Measurements from ENCODE around the gene PRKCB. TPM values are rescaled to one million over a fixed set of nuclear protein-coding genes. Genes with fewer than 3 reads are reported as not detected.

The PRKCB gene
- total and polyA plus RNA-seq, 3 donors from 2014 or later, result 25.5 to 49.7 (median 26.6) TPM

DNA sequence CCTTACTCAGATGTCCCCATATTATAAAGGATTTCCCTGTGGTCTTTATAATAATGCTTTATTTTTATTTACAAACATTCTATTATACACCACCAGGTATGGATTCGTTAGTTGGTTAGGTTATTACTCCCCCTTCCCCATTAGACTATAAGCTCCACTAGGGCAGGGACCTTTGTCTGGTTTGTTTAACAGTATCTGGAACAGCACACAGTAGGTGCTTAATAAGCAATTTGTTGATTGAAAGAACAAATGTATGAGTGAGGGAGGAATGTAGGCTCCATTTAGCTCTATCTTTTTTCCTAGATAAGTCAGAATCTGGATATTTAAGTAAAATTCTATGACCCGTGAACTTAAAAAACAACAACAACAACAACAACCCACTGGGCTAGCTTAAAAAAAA lies 2.3 kb upstream of the PRKCB start:
- no peak for DNase-seq
- Histone ChIP-seq H3K4me3 (no peak overlapping the region), H3K27me3 (no peaks in the 10 kb centered on the region), H3K27ac (no peak overlapping the region), H3K9me3 (no peaks in the 10 kb centered on the region), H3K4me1 (no peaks in the 10 kb centered on the region), H3K36me3 (ENCODE audit: low read depth, missing control alignments) (no peaks in the 10 kb centered on the region)
- intact Hi-C loops (cut with DNase I; ENCODE audit: low total_unique reads), result no loop called here
- 85 to 96% methylated on average over 2 of the region's 2 CpGs for WGBS, 2 donors
- no peak for TF ChIP-seq POLR2A (IDR thresholded peaks at IDR 0.05)

DNA sequence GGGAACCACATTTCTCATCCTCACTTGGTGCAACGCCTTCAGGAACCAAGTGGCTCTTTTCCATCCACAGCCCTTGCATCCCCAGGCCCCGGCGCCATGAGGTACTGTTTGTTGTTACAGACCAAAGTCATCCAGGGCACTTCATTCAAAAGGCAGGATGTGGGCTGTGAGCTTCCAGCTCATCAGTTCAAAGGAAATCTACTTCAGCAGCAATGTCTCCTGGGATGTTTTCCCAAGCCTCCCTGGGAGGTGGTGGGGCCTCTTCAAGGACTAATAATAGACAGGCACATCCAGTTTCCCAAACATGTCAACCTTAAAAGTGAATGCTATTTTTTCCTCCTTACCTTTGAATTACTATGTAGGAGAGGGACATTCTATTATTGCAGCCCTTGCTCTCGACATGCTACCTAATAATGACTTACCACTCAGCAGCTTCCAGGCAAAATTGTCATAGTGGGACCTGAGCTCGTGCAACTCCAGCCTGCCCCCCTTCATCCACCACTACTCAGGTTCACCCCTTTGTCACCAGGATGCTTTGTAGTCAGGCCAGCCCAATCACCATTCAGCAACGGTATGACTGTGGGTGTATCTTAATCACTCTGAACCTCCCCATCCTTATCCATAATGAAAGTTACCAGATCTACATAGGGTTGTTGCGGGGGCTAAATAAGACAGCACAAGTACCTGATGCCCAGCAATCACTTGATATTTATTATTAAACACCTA lies 1.7 kb upstream of the PRKCB start:
- no peaks in the 10 kb centered on the region for H3K4me1 ChIP-seq
- DNase-seq, result no peak
- intact Hi-C loops (cut with DNase I; ENCODE audit: low total_unique reads), result no loop called here
- 91 to 94% methylated on average over 7 of the region's 7 CpGs for WGBS, 2 donors
- H3K4me3 ChIP-seq, result no peak overlapping the region
- TF ChIP-seq, protein P1, sequence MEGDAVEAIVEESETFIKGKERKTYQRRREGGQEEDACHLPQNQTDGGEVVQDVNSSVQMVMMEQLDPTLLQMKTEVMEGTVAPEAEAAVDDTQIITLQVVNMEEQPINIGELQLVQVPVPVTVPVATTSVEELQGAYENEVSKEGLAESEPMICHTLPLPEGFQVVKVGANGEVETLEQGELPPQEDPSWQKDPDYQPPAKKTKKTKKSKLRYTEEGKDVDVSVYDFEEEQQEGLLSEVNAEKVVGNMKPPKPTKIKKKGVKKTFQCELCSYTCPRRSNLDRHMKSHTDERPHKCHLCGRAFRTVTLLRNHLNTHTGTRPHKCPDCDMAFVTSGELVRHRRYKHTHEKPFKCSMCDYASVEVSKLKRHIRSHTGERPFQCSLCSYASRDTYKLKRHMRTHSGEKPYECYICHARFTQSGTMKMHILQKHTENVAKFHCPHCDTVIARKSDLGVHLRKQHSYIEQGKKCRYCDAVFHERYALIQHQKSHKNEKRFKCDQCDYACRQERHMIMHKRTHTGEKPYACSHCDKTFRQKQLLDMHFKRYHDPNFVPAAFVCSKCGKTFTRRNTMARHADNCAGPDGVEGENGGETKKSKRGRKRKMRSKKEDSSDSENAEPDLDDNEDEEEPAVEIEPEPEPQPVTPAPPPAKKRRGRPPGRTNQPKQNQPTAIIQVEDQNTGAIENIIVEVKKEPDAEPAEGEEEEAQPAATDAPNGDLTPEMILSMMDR (IDR thresholded peaks at IDR 0.05), result no peak
- TF ChIP-seq POLR2A (IDR thresholded peaks at IDR 0.05), result no peak
- H3K9me3 ChIP-seq, result no peaks in the 10 kb centered on the region
- no peak overlapping the region for H3K27ac ChIP-seq
- no peaks in the 10 kb centered on the region for H3K36me3 ChIP-seq (ENCODE audit: low read depth, missing control alignments)
- no peaks in the 10 kb centered on the region for H3K27me3 ChIP-seq

DNA sequence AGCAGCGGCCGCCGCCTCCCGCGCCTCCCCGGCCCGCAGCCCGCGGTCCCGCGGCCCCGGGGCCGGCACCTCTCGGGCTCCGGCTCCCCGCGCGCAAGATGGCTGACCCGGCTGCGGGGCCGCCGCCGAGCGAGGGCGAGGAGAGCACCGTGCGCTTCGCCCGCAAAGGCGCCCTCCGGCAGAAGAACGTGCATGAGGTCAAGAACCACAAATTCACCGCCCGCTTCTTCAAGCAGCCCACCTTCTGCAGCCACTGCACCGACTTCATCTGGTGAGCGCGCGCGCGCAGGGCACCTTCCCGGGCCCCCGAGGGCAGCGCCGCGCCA lies 258 bp downstream of the PRKCB start:
- Histone ChIP-seq H3K9me3 (no peaks in the 10 kb centered on the region), H3K36me3 (ENCODE audit: low read depth, missing control alignments) (no peaks in the 10 kb centered on the region), H3K27ac (no peak overlapping the region), H3K27me3 (no peaks in the 10 kb centered on the region), H3K4me1 (no peaks in the 10 kb centered on the region), H3K4me3 (peak overlapping the region; percentile 48 to 64)
- no peak for TF ChIP-seq POLR2A (IDR thresholded peaks at IDR 0.05)
- TF ChIP-seq, protein P1 (IDR thresholded peaks at IDR 0.05), result no peak
- DNase-seq, result no peak
- intact Hi-C loops (cut with DNase I; ENCODE audit: low total_unique reads), result no loop called here
- 1% methylated on average over 14 of the region's 45 CpGs; no CpG with 5 or more reads in 1 of the 2 donors for WGBS, 2 donors

DNA sequence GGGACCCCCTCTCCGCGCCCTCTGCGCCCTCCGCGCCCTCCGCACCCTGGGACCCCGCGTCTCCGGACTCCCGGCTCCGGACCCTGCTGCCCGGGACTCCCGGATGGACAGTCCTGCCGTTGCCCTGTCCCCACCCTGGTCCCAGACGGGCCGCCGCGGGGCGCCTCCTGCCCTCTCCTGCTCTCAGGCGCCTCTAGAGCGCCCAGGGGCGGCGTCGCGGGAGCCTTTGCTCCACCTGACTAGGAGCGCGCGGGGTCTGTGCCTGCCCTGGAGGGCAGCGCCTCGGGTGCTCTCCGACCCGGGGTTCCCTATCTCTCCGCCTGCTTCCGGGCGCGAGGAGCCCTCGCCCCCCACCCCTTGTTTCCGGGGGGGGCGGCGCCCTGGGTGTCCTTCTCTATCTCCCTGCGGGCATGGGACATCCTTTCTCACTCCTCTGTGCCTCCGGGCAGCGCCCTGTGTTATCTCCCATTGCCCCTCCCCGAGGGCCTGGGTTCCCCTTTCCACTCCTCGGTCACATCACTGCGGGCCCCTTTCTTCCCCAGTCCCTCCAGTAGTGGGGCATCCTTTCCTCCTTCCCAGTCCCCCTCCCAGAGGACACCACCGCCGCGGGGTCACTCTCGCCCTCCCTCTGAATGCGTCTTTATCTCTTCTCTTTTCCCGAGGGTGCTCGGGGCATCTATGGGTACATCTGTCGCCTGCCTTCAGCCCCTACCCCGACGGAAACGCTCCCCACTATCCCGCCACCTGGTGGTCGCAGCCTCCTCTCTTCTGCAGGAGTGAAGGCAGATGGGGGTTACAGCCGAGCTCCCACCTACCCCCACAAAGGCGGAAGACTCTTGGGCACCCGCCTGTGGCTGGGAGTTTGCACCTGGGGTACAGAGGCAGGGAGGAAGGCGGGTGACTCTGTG lies 875 bp downstream of the PRKCB start:
- Histone ChIP-seq H3K36me3 (ENCODE audit: low read depth, missing control alignments) (no peaks in the 10 kb centered on the region), H3K4me3 (peak overlapping the region; percentile 48 to 64), H3K27me3 (no peaks in the 10 kb centered on the region), H3K27ac (no peak overlapping the region), H3K4me1 (no peaks in the 10 kb centered on the region), H3K9me3 (no peaks in the 10 kb centered on the region)
- peak; percentile 30 for DNase-seq
- intact Hi-C loops (cut with DNase I; ENCODE audit: low total_unique reads), result no loop called here
- WGBS, 2 donors, result 3 to 6% methylated on average over 30 to 53 of the region's 63 CpGs
- TF ChIP-seq, protein P1 (IDR thresholded peaks at IDR 0.05), result peak in 1 of 3 experiments; percentile 16
- no peak for TF ChIP-seq POLR2A (IDR thresholded peaks at IDR 0.05)

DNA sequence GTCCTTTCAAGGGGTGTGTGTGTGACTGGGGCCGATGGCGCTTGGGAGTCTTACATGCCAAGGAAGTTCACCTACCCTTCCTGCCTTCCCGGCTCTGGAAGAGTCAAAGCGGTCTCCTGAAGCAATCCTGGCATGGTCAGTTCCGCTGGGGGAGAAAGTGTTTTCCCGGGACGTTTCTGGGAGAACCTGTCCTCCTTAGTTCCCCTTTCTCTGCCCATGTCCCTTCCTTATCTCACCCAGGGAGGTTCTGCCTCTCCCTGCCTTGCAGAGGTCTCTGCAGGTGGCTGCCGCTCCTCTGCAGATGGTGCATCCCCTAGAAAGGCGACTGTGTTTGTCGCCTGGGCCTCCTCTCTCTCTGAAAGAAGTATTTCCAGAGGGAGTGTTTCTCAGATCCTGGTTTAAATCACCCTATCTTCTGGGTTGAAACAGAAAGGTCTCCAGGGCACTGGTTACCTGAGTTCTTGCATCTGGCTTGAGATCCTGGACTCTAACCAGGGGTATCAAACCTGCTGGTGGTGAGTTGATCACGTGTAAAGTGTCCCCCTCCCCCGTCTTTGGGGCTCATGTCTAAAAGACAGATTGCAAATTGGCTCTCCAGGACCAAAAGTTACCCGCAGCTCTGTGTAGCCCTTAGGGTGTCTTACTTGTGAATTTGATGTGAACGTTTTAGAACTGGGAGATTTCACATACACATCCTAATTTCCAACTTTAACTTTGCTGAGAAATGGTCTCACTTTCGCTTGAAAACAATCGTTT lies 1.9 kb downstream of the PRKCB start:
- H3K27ac ChIP-seq, result no peak overlapping the region
- intact Hi-C loops (cut with DNase I; ENCODE audit: low total_unique reads), result no loop called here
- H3K36me3 ChIP-seq (ENCODE audit: low read depth, missing control alignments), result no peaks in the 10 kb centered on the region
- H3K27me3 ChIP-seq, result no peaks in the 10 kb centered on the region
- TF ChIP-seq, protein P1 (IDR thresholded peaks at IDR 0.05), result no peak
- TF ChIP-seq POLR2A (IDR thresholded peaks at IDR 0.05), result no peak
- DNase-seq, result no peak
- 35 to 36% methylated on average over 16 of the region's 16 CpGs for WGBS, 2 donors
- no peak overlapping the region for H3K4me3 ChIP-seq
- H3K4me1 ChIP-seq, result no peaks in the 10 kb centered on the region
- H3K9me3 ChIP-seq, result no peaks in the 10 kb centered on the region

All from testis (tissue), 3 donors.